Panc1 (cell line): Measurements from ENCODE around the gene RPA3.

Source experiments
- POLR2AphosphoS5 ChIP-seq: IDR thresholded peaks from 2 replicates; pipeline ENCODE4 v1.6.1; 2012; ENCODE audit warnings: mild to moderate bottlenecking, low read depth, low read length, moderate library complexity
- TCF7L2 ChIP-seq: IDR thresholded peaks from 2 replicates; pipeline ENCODE4 v1.6.1; 2011; ENCODE audit warnings: mild to moderate bottlenecking, low read depth, low read length, inconsistent platforms

DNA sequence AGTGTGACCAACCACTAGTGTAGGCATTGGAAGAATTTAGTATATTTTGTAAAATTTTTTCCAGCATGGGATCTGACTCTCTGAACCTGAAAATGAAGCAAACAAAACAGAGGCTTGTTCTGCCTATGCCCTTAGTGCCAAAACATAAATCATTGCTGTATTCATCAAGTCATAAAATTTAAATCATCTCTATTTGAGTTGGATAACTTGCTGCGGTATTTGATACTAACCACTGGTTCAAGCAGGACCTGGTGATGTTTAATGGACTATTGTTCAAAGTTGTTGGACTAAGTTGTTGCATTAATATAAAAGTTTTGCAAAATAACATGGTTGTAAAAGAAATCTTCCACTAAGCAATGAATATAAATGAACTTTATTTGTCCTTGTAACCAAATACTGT is 19.8 kb upstream of the RPA3 start:
- TF ChIP-seq TCF7L2 (no peak), POLR2AphosphoS5 (no peak)
